H9 (cell line): ENCODE data around the gene CCDC187. TPM values are rescaled to one million over a fixed set of nuclear protein-coding genes. Genes with fewer than 3 reads are reported as not detected.

Source experiments
- DNase-seq: peaks from one replicate; pipeline ENCODE4 v3.0.0-alpha.2; 2017
- H2AFZ ChIP-seq: one replicate; pipeline ENCODE4 v1.6.1; 2013; ENCODE audit warnings: mild to moderate bottlenecking, low read length, control low read depth, moderate library complexity
- H2AK5ac ChIP-seq: 2 replicates; pipeline ENCODE4 v1.6.1; 2013; ENCODE audit warnings: low read length, control low read depth, mixed read lengths; ENCODE audit not compliant: insufficient read length
- H2BK120ac ChIP-seq: one replicate; pipeline ENCODE4 v1.6.1; 2013; ENCODE audit warnings: low read depth, mild to moderate bottlenecking, low read length, control low read depth, inconsistent platforms; ENCODE audit not compliant: poor library complexity, severe bottlenecking
- H2BK12ac ChIP-seq: 2 replicates; pipeline ENCODE4 v1.6.1; 2013; ENCODE audit warnings: low read length, control low read depth, mixed read lengths, low read depth; ENCODE audit not compliant: insufficient read length
- H2BK15ac ChIP-seq: 2 replicates; pipeline ENCODE4 v1.6.1; 2013; ENCODE audit warnings: low read depth, low read length, control low read depth
- H2BK20ac ChIP-seq: one replicate; pipeline ENCODE4 v1.6.1; 2013; ENCODE audit warnings: low read depth, mild to moderate bottlenecking, low read length, control low read depth, inconsistent platforms; ENCODE audit not compliant: poor library complexity, severe bottlenecking
- H2BK5ac ChIP-seq: 2 replicates; pipeline ENCODE4 v1.6.1; 2013; ENCODE audit warnings: low read length, control low read depth, mixed read lengths; ENCODE audit not compliant: insufficient read length
- H3K14ac ChIP-seq: 2 replicates; pipeline ENCODE4 v1.6.1; 2013; ENCODE audit warnings: low read length, control low read depth; ENCODE audit not compliant: insufficient read depth
- H3K18ac ChIP-seq: 2 replicates; pipeline ENCODE4 v1.6.1; 2013; ENCODE audit warnings: low read depth, mild to moderate bottlenecking, mixed read lengths, low read length, control low read depth; ENCODE audit not compliant: insufficient read length
- H3K23ac ChIP-seq: 2 replicates; pipeline ENCODE4 v1.6.1; 2013; ENCODE audit warnings: low read length, control low read depth, mixed read lengths, low read depth; ENCODE audit not compliant: insufficient read length
- H3K23me2 ChIP-seq: 2 replicates; pipeline ENCODE4 v1.6.1; 2013; ENCODE audit warnings: low read depth, mild to moderate bottlenecking, mixed read lengths, low read length, control low read depth; ENCODE audit not compliant: insufficient read length, poor library complexity, severe bottlenecking
- H3K27ac ChIP-seq: 2 replicates; pipeline ENCODE4 v1.5.1; 2013; ENCODE audit warnings: low read length, control low read depth, mixed read lengths, low read depth; ENCODE audit not compliant: insufficient read length
- H3K27me3 ChIP-seq: 2 replicates; pipeline ENCODE4 v1.6.1; 2013; ENCODE audit warnings: low read length, control low read depth, inconsistent platforms; ENCODE audit not compliant: insufficient read depth
- H3K4ac ChIP-seq: 2 replicates; pipeline ENCODE4 v1.6.1; 2013; ENCODE audit warnings: low read depth, mild to moderate bottlenecking, control low read depth, inconsistent platforms, low read length, moderate library complexity
- H3K4me1 ChIP-seq: 2 replicates; pipeline ENCODE4 v1.6.1; 2013; ENCODE audit warnings: low read length, control low read depth, inconsistent platforms; ENCODE audit not compliant: insufficient read depth
- H3K4me2 ChIP-seq: 2 replicates; pipeline ENCODE4 v1.6.1; 2013; ENCODE audit warnings: low read length, control low read depth, mixed read lengths; ENCODE audit not compliant: insufficient read length, insufficient read depth
- H3K56ac ChIP-seq: 2 replicates; pipeline ENCODE4 v1.6.1; 2013; ENCODE audit warnings: low read depth, mild to moderate bottlenecking, mixed read lengths, low read length, control low read depth; ENCODE audit not compliant: insufficient read length
- H3K79me1 ChIP-seq: 2 replicates; pipeline ENCODE4 v1.6.1; 2013; ENCODE audit warnings: low read depth, mild to moderate bottlenecking, moderate library complexity, low read length, control low read depth, inconsistent platforms; ENCODE audit not compliant: insufficient read depth, poor library complexity, severe bottlenecking
- H3K79me2 ChIP-seq: 2 replicates; pipeline ENCODE4 v1.6.1; 2013; ENCODE audit warnings: low read length, control low read depth, inconsistent platforms; ENCODE audit not compliant: insufficient read depth
- H3K9ac ChIP-seq: 2 replicates; pipeline ENCODE4 v1.6.1; 2013; ENCODE audit warnings: low read length, control low read depth, mixed read lengths; ENCODE audit not compliant: insufficient read length; ENCODE audit errors: extremely low read depth
- H3K9me3 ChIP-seq: one replicate; pipeline ENCODE4 v1.6.1; 2013; ENCODE audit warnings: low read depth, low read length, inconsistent platforms; ENCODE audit not compliant: control insufficient read depth
- H3T11ph ChIP-seq: one replicate; pipeline ENCODE4 v1.6.1; 2013; ENCODE audit warnings: mild to moderate bottlenecking, low read length, control low read depth, inconsistent platforms
- H4K20me1 ChIP-seq: one replicate; pipeline ENCODE4 v1.6.1; 2013; ENCODE audit not compliant: control insufficient read depth, insufficient read length, insufficient read depth
- H4K5ac ChIP-seq: 2 replicates; pipeline ENCODE4 v1.6.1; 2013; ENCODE audit warnings: low read depth, mild to moderate bottlenecking, mixed read lengths, low read length, control low read depth; ENCODE audit not compliant: insufficient read length
- H4K8ac ChIP-seq: replicated peaks from 2 replicates; pipeline ENCODE4 v1.6.1; 2013; ENCODE audit warnings: low read length, control low read depth, mixed read lengths, low read depth; ENCODE audit not compliant: insufficient read length
- H4K91ac ChIP-seq: 2 replicates; pipeline ENCODE4 v1.6.1; 2013; ENCODE audit warnings: low read depth, mild to moderate bottlenecking, moderate library complexity, mixed read lengths, low read length, control low read depth; ENCODE audit not compliant: insufficient read length
- H3K27ac Mint-ChIP-seq, 3 experiments: 2 replicates in 2 of 3; 3 replicates in 1 of 3; pipeline ENCODE4 v1.8.0; 2020 to 2021; ENCODE audit warnings: mixed read lengths in 3 of 3, mild to moderate bottlenecking in 1 of 3, moderate library complexity in 1 of 3
- H3K27me3 Mint-ChIP-seq: 2 replicates; pipeline ENCODE4 v1.8.0; 2021; ENCODE audit warnings: low read depth, mild to moderate bottlenecking, moderate library complexity, mixed read lengths
- H3K36me3 Mint-ChIP-seq, 3 experiments: 2 replicates in 2 of 3; 3 replicates in 1 of 3; pipeline ENCODE4 v1.8.0; 2020 to 2021; ENCODE audit warnings: low read depth in 3 of 3, mixed read lengths in 3 of 3; ENCODE audit not compliant: insufficient read depth in 1 of 3
- H3K4me1 Mint-ChIP-seq, 2 experiments: 2 replicates each; pipeline ENCODE4 v1.8.0; 2020; ENCODE audit warnings: mixed read lengths in 2 of 2
- H3K4me3 Mint-ChIP-seq, 2 experiments: 2 replicates in 1 of 2; 3 replicates in 1 of 2; pipeline ENCODE4 v1.8.0; 2020 to 2021; ENCODE audit warnings: mild to moderate bottlenecking in 2 of 2, mixed read lengths in 2 of 2, moderate library complexity in 1 of 2
- H3K9me3 Mint-ChIP-seq, 2 experiments: 2 replicates in 1 of 2; 3 replicates in 1 of 2; pipeline ENCODE4 v1.8.0; 2020; ENCODE audit warnings: mild to moderate bottlenecking in 2 of 2, mixed read lengths in 2 of 2, moderate library complexity in 1 of 2
- WGBS: extraction: QIAGEN DNeasy Blood & Tissue Kit; methylation state at CpG from one replicate; pipeline ENCODE4 v1.1.7; 2013; ENCODE audit warnings: missing lambda C conversion rate, low lambda C conversion rate, mixed read lengths; ENCODE audit not compliant: insufficient read length; ENCODE audit errors: extremely low coverage; 5-methylcytosine and 5-hydroxymethylcytosine counted together
- total RNA-seq: library from RNA; stranded (reverse); gene quantifications from 2 replicates; pipeline ENCODE4 v1.2.1, GENCODE V29; 2021
- TF ChIP-seq, protein P1 (sequence below): fragments of 200-600 bp; sonication (generic); conservative IDR thresholded peaks from 3 replicates; pipeline ENCODE4 v1.8.0; 2021; ENCODE audit warnings: antibody characterized with exemption, mild to moderate bottlenecking

The CCDC187 gene
- total RNA-seq, 1 experiment from 2014 or later = 0.07 TPM

DNA sequence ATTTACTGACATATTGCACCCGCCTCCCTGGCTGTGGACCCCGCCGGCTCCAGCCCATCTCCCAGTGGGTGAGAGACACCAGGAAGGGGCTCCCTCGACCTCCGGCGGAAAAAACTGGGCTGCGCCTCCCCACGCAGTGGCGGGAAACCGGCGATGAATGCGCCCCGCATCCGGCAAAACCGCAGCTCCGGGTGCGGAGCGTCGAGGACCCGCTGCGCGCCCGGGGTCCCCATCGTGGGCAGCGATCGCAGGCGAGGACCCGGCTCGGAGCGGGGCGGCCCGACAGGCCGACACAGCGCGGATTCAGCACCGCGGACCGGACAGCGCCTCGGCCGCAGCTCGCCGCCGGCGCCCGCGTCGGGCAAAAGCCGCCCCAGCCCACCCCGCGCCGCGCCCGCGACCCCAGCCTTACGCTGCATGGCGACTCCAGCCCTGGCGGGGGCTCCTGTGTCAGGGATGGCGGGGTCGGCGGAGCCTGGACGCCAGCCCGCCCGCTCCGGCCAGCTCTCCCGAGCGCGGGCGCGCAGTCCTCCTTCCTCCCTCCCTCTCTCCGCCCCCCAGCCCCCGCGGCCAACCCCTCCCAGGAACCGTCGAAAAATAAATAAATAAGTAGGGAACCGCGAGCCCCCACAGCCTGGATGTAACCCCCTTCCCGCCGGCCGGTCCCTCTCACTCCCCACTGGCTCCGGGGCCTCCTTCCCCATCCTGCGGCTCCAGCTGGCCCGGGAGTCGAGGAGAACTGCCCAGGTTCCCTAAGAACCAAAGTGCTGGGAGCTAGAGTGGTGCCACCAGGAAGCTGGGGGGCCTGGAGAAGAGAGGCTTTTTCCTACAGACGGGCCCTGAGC lies 102.1 kb downstream of the CCDC187 start:
- Mint-ChIP-seq H3K27me3 (peaks cover 92% of the 10 kb centered on the region), H3K9me3 (no peaks in the 10 kb centered on the region), H3K27ac (no peak overlapping the region), H3K36me3 (peaks cover 0 to 6% (median 2%) of the 10 kb centered on the region in 3 experiments; a peak in 2 of 7 replicates), H3K4me1 (peaks cover 2 to 13% of the 10 kb centered on the region in 2 experiments), H3K4me3 (no peak overlapping the region)
- H3K27ac ChIP-seq = no peak overlapping the region
- DNase-seq = no peak
- H3K4me1 ChIP-seq = no peaks in the 10 kb centered on the region
- H3K4me2 ChIP-seq = no peak overlapping the region
- H3K14ac ChIP-seq = no peak overlapping the region
- no peak overlapping the region for H3K4ac ChIP-seq
- no peak overlapping the region for H4K8ac ChIP-seq
- TF ChIP-seq, protein P1, sequence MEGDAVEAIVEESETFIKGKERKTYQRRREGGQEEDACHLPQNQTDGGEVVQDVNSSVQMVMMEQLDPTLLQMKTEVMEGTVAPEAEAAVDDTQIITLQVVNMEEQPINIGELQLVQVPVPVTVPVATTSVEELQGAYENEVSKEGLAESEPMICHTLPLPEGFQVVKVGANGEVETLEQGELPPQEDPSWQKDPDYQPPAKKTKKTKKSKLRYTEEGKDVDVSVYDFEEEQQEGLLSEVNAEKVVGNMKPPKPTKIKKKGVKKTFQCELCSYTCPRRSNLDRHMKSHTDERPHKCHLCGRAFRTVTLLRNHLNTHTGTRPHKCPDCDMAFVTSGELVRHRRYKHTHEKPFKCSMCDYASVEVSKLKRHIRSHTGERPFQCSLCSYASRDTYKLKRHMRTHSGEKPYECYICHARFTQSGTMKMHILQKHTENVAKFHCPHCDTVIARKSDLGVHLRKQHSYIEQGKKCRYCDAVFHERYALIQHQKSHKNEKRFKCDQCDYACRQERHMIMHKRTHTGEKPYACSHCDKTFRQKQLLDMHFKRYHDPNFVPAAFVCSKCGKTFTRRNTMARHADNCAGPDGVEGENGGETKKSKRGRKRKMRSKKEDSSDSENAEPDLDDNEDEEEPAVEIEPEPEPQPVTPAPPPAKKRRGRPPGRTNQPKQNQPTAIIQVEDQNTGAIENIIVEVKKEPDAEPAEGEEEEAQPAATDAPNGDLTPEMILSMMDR = no peak
- no peak overlapping the region for H2AK5ac ChIP-seq
- no peak overlapping the region for H2BK15ac ChIP-seq
- no peaks in the 10 kb centered on the region for H3K79me1 ChIP-seq
- no peak overlapping the region for H3T11ph ChIP-seq
- no peak overlapping the region for H3K18ac ChIP-seq
- no peak overlapping the region for H4K5ac ChIP-seq
- H2BK12ac ChIP-seq = no peak overlapping the region
- no peaks in the 10 kb centered on the region for H3K9me3 ChIP-seq
- no peak overlapping the region for H4K91ac ChIP-seq
- no peak overlapping the region for H3K23ac ChIP-seq
- no CpG with 5 or more reads among the region's 85 CpGs for WGBS
- no peak overlapping the region for H3K56ac ChIP-seq
- H2AFZ ChIP-seq = no peak overlapping the region
- H4K20me1 ChIP-seq = no peaks in the 10 kb centered on the region
- peaks cover 75% of the 10 kb centered on the region for H3K27me3 ChIP-seq
- no peak overlapping the region for H3K9ac ChIP-seq
- no peak overlapping the region for H2BK20ac ChIP-seq
- peaks cover 5% of the 10 kb centered on the region for H3K23me2 ChIP-seq
- no peaks in the 10 kb centered on the region for H3K79me2 ChIP-seq
- no peak overlapping the region for H2BK120ac ChIP-seq
- no peak overlapping the region for H2BK5ac ChIP-seq
